D721Med (cell line): Measurements from ENCODE around the gene JAKMIP2.
A peak's percentile ranks its signal among the peaks of the same experiment; 100 is the strongest.
"Not testable (repeated sequence)": the region's sequence is repeated elsewhere in the genome, so short reads cannot be mapped to it uniquely, and the experiment has no call there.

Experiments
- DNase-seq: peaks from one replicate; pipeline ENCODE4 v3.0.0; 2011; ENCODE audit warnings: low spot score; ENCODE audit not compliant: insufficient read length
- FAIRE-seq: peaks from 2 replicates; lab custom pipeline; 2011; peaks lifted over from hg19 to GRCh38; lab: Jason Lieb, UNC
- TF ChIP-seq, protein P1 (sequence below): IDR thresholded peaks from 2 replicates; pipeline ENCODE4 v1.5.1; 2012; ENCODE audit warnings: mild to moderate bottlenecking, control low read depth; ENCODE audit not compliant: insufficient read depth; ENCODE audit errors: missing control alignments

The JAKMIP2 gene

DNA sequence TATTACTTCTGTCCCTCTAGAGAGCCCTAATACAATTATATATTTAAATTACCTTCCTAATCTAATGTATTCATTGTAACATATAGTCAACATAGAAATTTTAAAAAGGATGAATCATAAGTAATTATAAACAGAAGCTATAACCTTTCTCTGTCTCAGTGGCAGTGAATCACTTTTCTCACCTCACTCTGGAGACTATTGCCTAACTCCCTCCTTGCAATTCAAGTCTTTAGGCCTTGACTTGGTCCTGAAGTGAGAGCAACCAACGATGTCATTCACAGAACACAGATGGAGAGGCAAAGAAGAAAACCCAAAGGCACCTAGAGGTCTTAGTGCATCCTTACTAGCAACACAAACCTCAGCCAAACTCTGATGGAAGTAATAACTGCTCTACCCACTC, 139.4 kb downstream of the JAKMIP2 start:
- no peak for FAIRE-seq
- DNase-seq = no peak
- TF ChIP-seq, protein P1, sequence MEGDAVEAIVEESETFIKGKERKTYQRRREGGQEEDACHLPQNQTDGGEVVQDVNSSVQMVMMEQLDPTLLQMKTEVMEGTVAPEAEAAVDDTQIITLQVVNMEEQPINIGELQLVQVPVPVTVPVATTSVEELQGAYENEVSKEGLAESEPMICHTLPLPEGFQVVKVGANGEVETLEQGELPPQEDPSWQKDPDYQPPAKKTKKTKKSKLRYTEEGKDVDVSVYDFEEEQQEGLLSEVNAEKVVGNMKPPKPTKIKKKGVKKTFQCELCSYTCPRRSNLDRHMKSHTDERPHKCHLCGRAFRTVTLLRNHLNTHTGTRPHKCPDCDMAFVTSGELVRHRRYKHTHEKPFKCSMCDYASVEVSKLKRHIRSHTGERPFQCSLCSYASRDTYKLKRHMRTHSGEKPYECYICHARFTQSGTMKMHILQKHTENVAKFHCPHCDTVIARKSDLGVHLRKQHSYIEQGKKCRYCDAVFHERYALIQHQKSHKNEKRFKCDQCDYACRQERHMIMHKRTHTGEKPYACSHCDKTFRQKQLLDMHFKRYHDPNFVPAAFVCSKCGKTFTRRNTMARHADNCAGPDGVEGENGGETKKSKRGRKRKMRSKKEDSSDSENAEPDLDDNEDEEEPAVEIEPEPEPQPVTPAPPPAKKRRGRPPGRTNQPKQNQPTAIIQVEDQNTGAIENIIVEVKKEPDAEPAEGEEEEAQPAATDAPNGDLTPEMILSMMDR = no peak

DNA sequence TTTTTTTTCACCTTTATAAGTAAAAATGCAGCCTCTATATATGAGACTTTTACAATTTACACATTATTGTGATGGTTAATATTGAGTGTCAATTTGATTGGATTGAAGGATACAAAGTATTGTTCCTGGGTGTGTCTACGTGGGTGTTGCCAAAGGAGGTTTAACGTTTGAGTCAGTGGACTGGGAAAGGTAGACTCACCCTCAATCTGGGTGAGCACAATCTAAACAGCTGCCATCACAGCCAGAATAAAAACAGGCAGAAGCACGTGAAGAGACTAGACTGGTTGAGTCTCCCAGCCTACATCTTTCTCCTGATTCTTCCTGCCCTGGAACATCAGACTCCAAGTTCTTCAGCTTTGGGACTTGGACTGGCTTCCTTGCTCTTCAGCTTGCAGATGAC, 139.9 kb downstream of the JAKMIP2 start:
- FAIRE-seq (no peak), DNase-seq (no peak)
- TF ChIP-seq, protein P1 = no peak

DNA sequence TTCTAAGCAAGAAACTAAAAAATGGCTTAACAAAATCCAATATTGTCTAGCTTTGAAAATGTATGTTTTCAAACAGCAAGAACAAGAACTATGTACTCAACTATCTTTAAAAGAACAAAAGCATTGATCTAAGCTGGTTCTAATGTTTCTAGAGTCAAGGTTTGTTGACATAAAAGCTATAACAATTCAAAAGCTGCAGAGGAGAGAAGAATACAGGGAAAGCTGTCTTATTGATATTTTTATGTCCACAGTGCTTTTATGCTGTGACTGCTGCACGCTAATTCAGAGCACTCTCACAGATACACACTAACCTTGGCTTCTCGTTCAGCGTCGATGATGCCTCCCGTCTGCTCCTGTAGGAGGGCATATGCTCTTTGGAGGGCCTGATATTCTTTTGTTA, 143.2 kb downstream of the JAKMIP2 start:
- TF ChIP-seq, protein P1 = no peak
- DNase-seq = no peak

DNA sequence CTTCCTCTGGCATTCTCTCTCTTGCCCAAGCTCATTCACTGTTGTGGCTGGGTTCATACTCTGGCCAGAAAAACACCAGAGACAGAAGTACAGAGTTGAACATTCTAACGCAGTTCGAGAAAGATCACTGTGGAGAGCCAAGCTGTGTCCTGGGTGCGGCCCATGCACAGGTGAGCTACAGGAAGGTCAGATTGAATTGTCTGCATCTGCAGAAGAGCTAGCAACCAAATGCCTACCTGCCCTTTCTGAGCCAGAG, 145.9 kb downstream of the JAKMIP2 start:
- DNase-seq (no peak), FAIRE-seq (no peak)
- TF ChIP-seq, protein P1 = no peak

More for the DNA sequence above, 143.2 kb downstream of the JAKMIP2 start:
- no peak for FAIRE-seq

DNA sequence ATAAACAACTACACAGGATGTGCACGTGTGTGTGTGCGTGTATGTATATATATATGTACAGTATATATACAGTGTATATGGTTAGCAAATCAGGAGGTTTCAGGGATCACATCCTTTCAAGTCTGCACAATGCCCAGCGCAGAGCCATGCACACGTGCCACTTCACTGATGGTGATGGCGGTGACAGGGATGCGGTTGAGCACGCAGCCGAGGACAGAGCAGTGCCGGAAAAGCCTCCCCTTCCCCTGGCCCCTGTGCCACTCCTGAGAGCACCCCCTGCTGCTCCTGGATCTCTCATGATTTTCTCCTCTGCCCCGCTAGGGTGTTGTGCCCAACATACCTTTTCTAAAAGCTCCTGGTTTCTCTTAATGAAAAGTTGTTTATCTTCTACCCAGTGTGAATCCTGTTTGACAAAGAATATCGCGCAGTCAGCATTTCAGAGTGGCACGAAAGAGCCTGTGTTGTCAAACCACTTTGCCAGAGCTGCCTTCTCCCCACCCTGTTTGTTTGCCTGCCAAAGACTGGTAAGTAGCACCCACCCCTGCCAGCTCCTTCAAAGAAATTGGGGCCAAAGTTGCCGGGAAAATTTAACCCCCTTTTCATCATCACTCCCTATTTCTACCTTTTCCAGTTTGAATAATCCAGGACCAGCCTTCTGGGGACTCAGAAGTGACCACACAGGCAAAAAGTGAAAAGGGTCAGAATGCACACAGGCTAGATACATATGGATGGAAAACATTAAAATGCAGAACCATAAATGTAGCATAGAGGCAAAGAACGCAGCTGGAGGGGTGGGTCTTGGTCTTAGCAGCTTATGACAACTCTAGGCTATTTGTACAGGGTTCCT, 146.4 kb downstream of the JAKMIP2 start:
- DNase-seq (no peak), FAIRE-seq (no peak)
- TF ChIP-seq, protein P1 = no peak

DNA sequence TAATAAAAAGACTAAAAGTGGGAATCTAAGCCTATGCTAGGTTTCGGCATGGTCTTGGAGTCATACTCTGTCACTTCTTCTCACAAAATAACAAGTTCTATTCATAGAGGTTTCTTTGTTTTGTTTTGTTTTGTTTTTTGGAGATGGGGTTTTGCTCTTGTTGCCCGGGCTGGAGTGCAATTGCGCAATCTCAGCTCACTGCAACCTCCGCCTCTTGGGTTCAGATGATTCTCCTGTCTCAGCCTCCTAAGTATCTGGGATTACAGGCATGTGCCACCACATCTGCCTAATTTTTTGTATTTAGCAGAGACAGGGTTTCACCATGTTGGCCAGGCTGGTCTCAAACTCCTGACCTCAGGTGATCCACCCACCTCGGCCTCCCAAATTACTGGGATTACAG, 147.1 kb downstream of the JAKMIP2 start:
- FAIRE-seq, DNase-seq: not testable (repeated sequence)

DNA sequence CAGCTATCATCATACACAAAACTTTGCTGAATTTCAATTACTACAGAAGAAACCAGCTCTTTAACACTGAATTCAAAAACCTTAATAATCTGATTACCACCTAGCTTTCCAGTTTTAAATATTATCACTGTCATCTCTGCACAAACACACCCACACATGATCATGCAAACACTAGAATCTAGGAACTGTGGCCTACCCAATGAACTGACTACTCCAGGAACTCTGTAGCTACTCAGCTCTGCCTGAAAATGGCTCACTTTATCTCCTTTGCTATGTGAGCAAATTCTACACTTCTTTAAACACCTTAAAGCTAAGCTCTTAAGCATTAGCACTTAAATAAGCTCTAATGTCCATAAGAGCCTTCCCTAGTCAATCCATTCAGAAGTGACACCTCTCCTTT, 149.4 kb downstream of the JAKMIP2 start:
- no peak for DNase-seq
- TF ChIP-seq, protein P1 = no peak
- FAIRE-seq = peak; percentile 91

DNA sequence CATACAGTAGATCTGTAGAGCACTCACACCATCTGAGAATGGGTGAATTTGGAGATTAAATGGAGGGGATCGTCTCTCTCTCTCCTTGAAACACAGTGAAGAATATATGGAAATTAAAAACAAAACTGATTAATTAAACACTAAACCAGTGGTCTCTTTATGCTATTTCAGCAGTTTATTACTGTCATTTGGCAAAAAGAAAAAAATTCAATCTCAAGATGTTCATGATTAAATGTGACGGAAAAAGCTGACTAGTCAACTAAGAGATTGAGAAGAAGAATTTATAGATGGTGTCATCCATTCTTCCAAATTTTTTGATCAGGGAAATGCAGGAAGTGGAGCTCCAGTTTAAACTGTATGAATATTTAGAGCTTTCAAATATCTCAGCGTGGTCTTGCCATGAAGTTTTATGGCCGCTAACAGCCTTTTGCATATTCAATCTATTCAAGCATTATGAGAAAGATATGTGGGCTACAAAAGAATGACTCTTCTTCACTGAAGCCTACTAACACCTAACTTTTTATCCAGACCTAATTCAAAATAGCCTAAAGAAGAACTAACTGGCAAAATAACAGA, 151.0 kb downstream of the JAKMIP2 start:
- FAIRE-seq = no peak
- DNase-seq = no peak
- TF ChIP-seq, protein P1 = no peak
